ENCODE data around the gene L3MBTL2. TPM values are rescaled to one million over a fixed set of nuclear protein-coding genes. Genes with fewer than 3 reads are reported as not detected.
A peak's percentile ranks its signal among the peaks of the same experiment; 100 is the strongest.

Gene L3MBTL2
- total RNA-seq, 6 experiments from 2014 or later = 21.1 to 27.4 (median 25.2) TPM

GRCh38 chr22:41215409-41215808 lies 10.3 kb downstream of the L3MBTL2 start:
- Mint-ChIP-seq H3K4me1 (ENCODE audit: low read depth) (peaks cover 7% of the 10 kb centered on the region; the same call in 1 of the 2 replicates), H3K27me3 (ENCODE audit: insufficient read depth) (peaks cover 1% of the 10 kb centered on the region; the same call in 1 of the 2 replicates), H3K4me3 (no peak overlapping the region), H3K36me3 (ENCODE audit: low read depth) (peaks cover 36% of the 10 kb centered on the region), H3K9me3 (no peaks in the 10 kb centered on the region), H3K27ac (no peak overlapping the region)
- DNase-seq = no peak
- TF ChIP-seq, protein P1, sequence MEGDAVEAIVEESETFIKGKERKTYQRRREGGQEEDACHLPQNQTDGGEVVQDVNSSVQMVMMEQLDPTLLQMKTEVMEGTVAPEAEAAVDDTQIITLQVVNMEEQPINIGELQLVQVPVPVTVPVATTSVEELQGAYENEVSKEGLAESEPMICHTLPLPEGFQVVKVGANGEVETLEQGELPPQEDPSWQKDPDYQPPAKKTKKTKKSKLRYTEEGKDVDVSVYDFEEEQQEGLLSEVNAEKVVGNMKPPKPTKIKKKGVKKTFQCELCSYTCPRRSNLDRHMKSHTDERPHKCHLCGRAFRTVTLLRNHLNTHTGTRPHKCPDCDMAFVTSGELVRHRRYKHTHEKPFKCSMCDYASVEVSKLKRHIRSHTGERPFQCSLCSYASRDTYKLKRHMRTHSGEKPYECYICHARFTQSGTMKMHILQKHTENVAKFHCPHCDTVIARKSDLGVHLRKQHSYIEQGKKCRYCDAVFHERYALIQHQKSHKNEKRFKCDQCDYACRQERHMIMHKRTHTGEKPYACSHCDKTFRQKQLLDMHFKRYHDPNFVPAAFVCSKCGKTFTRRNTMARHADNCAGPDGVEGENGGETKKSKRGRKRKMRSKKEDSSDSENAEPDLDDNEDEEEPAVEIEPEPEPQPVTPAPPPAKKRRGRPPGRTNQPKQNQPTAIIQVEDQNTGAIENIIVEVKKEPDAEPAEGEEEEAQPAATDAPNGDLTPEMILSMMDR (IDR thresholded peaks at IDR 0.05) = no peak

DNA sequence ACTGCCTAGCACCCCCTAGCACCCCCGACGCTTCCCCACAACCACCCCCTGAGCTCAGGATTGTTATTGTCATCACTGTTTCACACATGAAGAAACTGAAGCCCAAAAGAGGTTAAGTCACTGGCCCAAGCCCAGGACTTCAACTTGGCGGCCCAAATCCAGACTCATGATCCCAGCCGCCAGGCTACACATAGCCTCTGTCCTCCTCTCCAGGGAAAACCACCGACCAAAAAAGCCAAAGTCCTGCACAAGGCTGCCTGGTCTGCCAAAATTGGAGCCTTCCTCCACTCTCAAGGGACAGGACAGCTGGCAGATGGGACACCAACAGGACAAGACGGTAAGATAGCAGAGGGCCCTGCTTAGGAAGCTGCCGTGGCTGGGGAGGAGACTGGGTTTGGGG lies 10.8 kb downstream of the L3MBTL2 start:
- TF ChIP-seq, protein P1 (IDR thresholded peaks at IDR 0.05) = no peak
- Mint-ChIP-seq H3K27me3 (ENCODE audit: insufficient read depth) (peaks cover 1% of the 10 kb centered on the region; the same call in 1 of the 2 replicates), H3K36me3 (ENCODE audit: low read depth) (peaks cover 36% of the 10 kb centered on the region), H3K4me3 (no peak overlapping the region), H3K4me1 (ENCODE audit: low read depth) (peaks cover 7% of the 10 kb centered on the region; the same call in 1 of the 2 replicates), H3K27ac (no peak overlapping the region), H3K9me3 (no peaks in the 10 kb centered on the region)
- no peak for DNase-seq

DNA sequence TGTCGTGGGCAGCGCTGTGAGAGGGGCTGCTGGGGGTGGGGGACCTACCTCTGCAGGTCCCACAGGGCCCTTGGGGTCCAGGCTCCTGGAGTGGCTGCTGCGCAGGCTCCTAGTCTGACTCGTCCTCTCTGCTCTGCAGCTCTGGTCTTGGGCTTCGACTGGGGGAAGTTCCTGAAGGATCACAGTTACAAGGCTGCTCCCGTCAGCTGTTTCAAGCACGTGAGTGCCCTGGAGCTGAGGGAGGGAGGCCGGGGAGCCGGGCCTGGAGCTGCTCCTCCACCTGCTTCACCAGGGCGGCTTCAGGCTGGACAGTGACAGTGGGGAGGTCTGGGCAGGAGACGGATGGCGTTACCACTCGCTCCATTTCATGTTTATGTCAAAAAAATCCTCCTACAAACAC lies 11.9 kb downstream of the L3MBTL2 start:
- H3K4me1 Mint-ChIP-seq (ENCODE audit: low read depth) = peaks cover 7% of the 10 kb centered on the region; the same call in 1 of the 2 replicates
- peaks cover 38% of the 10 kb centered on the region for H3K36me3 Mint-ChIP-seq (ENCODE audit: low read depth)
- TF ChIP-seq, protein P1 (IDR thresholded peaks at IDR 0.05) = no peak
- no peaks in the 10 kb centered on the region for H3K9me3 Mint-ChIP-seq
- no peak overlapping the region for H3K4me3 Mint-ChIP-seq
- peaks cover 1% of the 10 kb centered on the region; the same call in 1 of the 2 replicates for H3K27me3 Mint-ChIP-seq (ENCODE audit: insufficient read depth)
- H3K27ac Mint-ChIP-seq = no peak overlapping the region
- DNase-seq = no peak

DNA sequence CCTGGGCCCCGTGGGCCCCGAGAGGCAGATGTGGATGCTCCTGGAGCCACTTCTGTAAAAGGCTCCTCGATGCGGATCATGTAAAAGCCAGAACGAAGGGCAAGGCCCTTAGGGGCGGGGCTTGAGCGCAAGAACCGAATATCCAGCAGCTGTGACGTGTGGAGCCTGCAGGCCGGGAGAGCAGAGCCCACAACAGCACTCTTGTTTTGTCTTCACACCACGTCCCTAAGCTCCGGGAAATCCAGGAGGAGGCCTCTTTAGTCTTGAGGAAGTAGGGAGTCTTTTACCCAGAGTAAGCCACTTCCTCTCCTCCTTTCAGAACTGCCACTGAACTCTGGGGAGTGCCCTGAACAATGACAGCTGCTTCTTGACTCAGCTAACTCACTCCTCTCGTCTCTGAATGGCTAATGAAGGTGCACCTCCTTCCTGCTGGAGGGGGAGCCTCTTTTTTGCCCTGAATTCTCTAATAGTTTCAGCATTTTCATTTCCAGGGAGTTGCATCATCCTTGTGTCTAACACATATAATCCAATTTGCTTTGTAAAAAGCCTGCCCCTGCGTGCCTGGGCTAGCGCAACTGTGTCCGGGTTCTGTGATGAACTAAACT lies 12.5 kb downstream of the L3MBTL2 start:
- 0 out of 2 replicates have a peak, but pooled peaks cover 1% of the 10 kb centered on the region for H3K27me3 Mint-ChIP-seq (ENCODE audit: insufficient read depth)
- H3K27ac Mint-ChIP-seq = peak overlapping the region; percentile 18; the same call in 1 of the 2 replicates
- no peak overlapping the region for H3K4me3 Mint-ChIP-seq
- peak; percentile 34 for DNase-seq
- H3K4me1 Mint-ChIP-seq (ENCODE audit: low read depth) = peaks cover 7% of the 10 kb centered on the region; the same call in 1 of the 2 replicates
- H3K36me3 Mint-ChIP-seq (ENCODE audit: low read depth) = peaks cover 36% of the 10 kb centered on the region
- H3K9me3 Mint-ChIP-seq = no peaks in the 10 kb centered on the region
- TF ChIP-seq, protein P1 (IDR thresholded peaks at IDR 0.05) = no peak

DNA sequence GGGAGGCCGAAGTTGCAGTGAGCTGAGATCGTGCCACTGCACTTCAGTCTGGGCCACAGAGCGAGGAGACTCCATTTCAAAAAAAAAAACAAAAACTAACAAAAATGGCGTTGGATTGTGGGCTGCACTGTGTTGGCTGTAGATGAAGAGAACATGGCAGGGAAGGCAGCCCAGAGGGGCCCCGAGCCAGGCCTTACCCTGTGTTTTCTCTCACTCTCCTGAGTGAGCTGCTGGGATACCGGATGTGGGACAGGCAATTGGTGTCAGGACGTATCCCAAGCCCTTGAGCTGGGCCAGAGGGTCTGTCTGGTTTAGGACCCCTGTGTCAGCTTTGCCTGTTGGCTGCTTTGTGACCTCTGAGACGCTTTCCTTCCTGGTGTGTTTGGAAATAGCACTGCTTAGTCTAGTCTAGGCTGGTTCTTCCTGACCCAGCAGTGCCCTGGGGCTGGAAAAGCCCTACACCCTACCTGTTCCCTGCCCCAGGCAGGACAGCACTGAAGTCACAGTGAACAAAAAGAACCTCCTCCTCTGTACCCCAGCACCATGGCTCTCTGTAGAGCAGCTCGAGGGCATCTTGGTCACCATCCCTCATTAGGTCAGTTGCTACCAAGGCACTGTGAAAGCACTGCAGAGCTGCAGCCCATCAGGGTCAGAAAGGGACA lies 17.9 kb downstream of the L3MBTL2 start:
- Mint-ChIP-seq H3K27me3 (ENCODE audit: insufficient read depth) (peaks cover 1% of the 10 kb centered on the region; the same call in 1 of the 2 replicates), H3K4me3 (no peak overlapping the region), H3K27ac (no peak overlapping the region), H3K36me3 (ENCODE audit: low read depth) (peaks cover 16% of the 10 kb centered on the region), H3K4me1 (ENCODE audit: low read depth) (peaks cover under 1% of the 10 kb centered on the region; the same call in 1 of the 2 replicates), H3K9me3 (no peaks in the 10 kb centered on the region)
- DNase-seq = no peak
- TF ChIP-seq, protein P1 (IDR thresholded peaks at IDR 0.05) = no peak

Data from HFFc6 (cell line).